ENCODE data around the gene HAPSTR1. TPM values are rescaled to one million over a fixed set of nuclear protein-coding genes. Genes with fewer than 3 reads are reported as not detected.

HAPSTR1 gene
- total and polyA plus RNA-seq, 4 donors, result 6.5 to 46.5 (median 17.7) TPM

- TF ChIP-seq REST (IDR thresholded peaks at IDR 0.05) (no peak), HNF4A (conservative IDR thresholded peaks at IDR 0.05) (no peak), CTCF (IDR thresholded peaks at IDR 0.05; ENCODE audit: low read depth, low read length, missing input control) (no peak), HNF4G (IDR thresholded peaks at IDR 0.05) (no peak)
Observed at GRCh38 chr16:9136596-9136995, 45.2 kb downstream of the HAPSTR1 start (continued).

DNA sequence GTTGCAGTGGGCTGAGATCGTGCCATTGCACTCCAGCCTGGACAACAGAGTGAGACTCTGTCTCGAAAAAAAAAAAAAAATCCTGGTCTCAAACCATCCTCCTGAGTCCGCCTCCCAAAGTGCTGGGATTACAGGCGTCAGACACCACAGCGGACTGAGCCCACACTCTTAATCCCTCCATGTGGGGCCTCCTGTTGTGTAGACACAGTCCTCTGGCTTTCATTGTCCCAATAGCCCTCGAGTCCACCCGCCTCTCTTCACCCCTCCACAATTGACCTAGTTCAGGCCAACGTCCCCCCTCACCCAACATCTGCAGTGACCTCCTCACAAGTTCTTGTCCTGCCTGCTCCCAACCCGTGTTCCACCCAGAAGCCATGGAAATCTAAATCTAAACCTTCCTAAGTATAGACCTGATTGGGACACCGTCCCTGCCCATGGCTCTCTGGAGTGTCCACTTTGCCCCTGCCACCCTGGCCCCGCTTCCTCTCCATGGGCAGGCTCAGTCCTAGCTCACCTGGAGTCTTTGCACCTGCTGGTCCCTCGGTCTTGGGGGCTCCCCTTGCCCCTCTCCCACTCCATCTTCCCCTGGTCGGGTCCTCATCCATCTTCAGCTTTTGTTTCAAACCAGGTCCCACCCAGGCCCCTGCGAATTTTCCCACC is 46.7 kb downstream of the HAPSTR1 start:
- Histone ChIP-seq H3K4me1 (ENCODE audit: control insufficient read depth in 4 of 4, insufficient read depth in 4 of 4, low read length in 3 of 4) (peaks cover 0 to 13% (median 7%) of the 10 kb centered on the region in 4 donors), H3K9me3 (ENCODE audit: control insufficient read depth in 4 of 4, low read length in 3 of 4) (no peaks in the 10 kb centered on the region), H3K27me3 (ENCODE audit: control insufficient read depth in 4 of 4, insufficient read depth in 4 of 4, low read length in 3 of 4) (no peaks in the 10 kb centered on the region), H3K4me3 (ENCODE audit: low read depth in 1 of 3, low read length in 3 of 3) (no peak overlapping the region), H3K27ac (ENCODE audit: low read depth in 1 of 2, low read length in 2 of 2) (no peak overlapping the region), H3K9ac (ENCODE audit: low read depth in 1 of 2, low read length in 2 of 2) (no peak overlapping the region), H3K36me3 (ENCODE audit: control insufficient read depth in 4 of 4, insufficient read depth in 3 of 4, low read depth in 1 of 4, low read length in 3 of 4) (no peaks in the 10 kb centered on the region)
- no peak for DNase-seq (ENCODE audit: low spot score)
- TF ChIP-seq YY1 (IDR thresholded peaks at IDR 0.05) (no peak), NR2F2 (IDR thresholded peaks at IDR 0.05) (no peak), RAD21 (IDR thresholded peaks at IDR 0.05) (no peak), HNF4A (conservative IDR thresholded peaks at IDR 0.05) (no peak), TAF1 (conservative IDR thresholded peaks at IDR 0.05) (no peak), ZBTB33 (IDR thresholded peaks at IDR 0.05) (no peak)
- WGBS, result 78% methylated on average over 14 of the region's 14 CpGs

GRCh38 chr16:9138731-9139501 is 47.5 kb downstream of the HAPSTR1 start:
- no peaks in the 10 kb centered on the region for H3K27me3 ChIP-seq (ENCODE audit: control insufficient read depth in 4 of 4, insufficient read depth in 4 of 4, low read length in 3 of 4)
- peak; percentile 73 for DNase-seq (ENCODE audit: low spot score)
- TF ChIP-seq REST (IDR thresholded peaks at IDR 0.05) (no peak), EGR1 (IDR thresholded peaks at IDR 0.05; ENCODE audit: low read depth in 2 of 2) (no peak), CTCF (IDR thresholded peaks at IDR 0.05; ENCODE audit: low read depth, low read length, missing input control) (peak; percentile 69), RAD21 (IDR thresholded peaks at IDR 0.05) (peak; percentile 79 to 84), FOXA1 (IDR thresholded peaks at IDR 0.05) (no peak), HNF4A (conservative IDR thresholded peaks at IDR 0.05) (no peak)
- no peaks in the 10 kb centered on the region for H3K36me3 ChIP-seq (ENCODE audit: control insufficient read depth in 4 of 4, insufficient read depth in 3 of 4, low read depth in 1 of 4, low read length in 3 of 4)
- 15% methylated on average over 21 of the region's 21 CpGs for WGBS
- no peaks in the 10 kb centered on the region for H3K9me3 ChIP-seq (ENCODE audit: control insufficient read depth in 4 of 4, low read length in 3 of 4)
- H3K27ac ChIP-seq (ENCODE audit: low read depth in 1 of 2, low read length in 2 of 2), result no peak overlapping the region
- peaks cover 0 to 13% (median 7%) of the 10 kb centered on the region in 4 donors for H3K4me1 ChIP-seq (ENCODE audit: control insufficient read depth in 4 of 4, insufficient read depth in 4 of 4, low read length in 3 of 4)
- no peak overlapping the region for H3K9ac ChIP-seq (ENCODE audit: low read depth in 1 of 2, low read length in 2 of 2)
- no peak overlapping the region for H3K4me3 ChIP-seq (ENCODE audit: low read depth in 1 of 3, low read length in 3 of 3)

Measured in liver (tissue), 9 donors.